ENCODE results near the gene PLEK. TPM values are rescaled to one million over a fixed set of nuclear protein-coding genes. Genes with fewer than 3 reads are reported as not detected.

PLEK gene
- total RNA-seq, 3 donors from 2014 or later = 3.6 to 20.5 (median 11.7) TPM

- Histone ChIP-seq H3K9me3 (no peaks in the 10 kb centered on the region), H3K4me1 (no peaks in the 10 kb centered on the region), H3K27ac (no peak overlapping the region), H3K4me3 (no peak overlapping the region), H3K36me3 (no peaks in the 10 kb centered on the region), H3K27me3 (no peaks in the 10 kb centered on the region)
- intact Hi-C loops (cut with DNase I; ENCODE audit: low total_unique reads) = no loop called here
- TF ChIP-seq POLR2A (IDR thresholded peaks at IDR 0.05) (no peak), POLR2AphosphoS5 (IDR thresholded peaks at IDR 0.05) (no peak)
- TF ChIP-seq, protein P1, sequence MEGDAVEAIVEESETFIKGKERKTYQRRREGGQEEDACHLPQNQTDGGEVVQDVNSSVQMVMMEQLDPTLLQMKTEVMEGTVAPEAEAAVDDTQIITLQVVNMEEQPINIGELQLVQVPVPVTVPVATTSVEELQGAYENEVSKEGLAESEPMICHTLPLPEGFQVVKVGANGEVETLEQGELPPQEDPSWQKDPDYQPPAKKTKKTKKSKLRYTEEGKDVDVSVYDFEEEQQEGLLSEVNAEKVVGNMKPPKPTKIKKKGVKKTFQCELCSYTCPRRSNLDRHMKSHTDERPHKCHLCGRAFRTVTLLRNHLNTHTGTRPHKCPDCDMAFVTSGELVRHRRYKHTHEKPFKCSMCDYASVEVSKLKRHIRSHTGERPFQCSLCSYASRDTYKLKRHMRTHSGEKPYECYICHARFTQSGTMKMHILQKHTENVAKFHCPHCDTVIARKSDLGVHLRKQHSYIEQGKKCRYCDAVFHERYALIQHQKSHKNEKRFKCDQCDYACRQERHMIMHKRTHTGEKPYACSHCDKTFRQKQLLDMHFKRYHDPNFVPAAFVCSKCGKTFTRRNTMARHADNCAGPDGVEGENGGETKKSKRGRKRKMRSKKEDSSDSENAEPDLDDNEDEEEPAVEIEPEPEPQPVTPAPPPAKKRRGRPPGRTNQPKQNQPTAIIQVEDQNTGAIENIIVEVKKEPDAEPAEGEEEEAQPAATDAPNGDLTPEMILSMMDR (IDR thresholded peaks at IDR 0.05) = no peak
- no peak for DNase-seq (ENCODE audit: low spot score in 2 of 2)
These were observed 14.2 kb downstream of the PLEK start for GRCh38 chr2:68379184-68379708.

- no peak overlapping the region for H3K27ac ChIP-seq
- no peak overlapping the region for H3K4me3 ChIP-seq
- no peak for DNase-seq (ENCODE audit: low spot score in 2 of 2)
- TF ChIP-seq POLR2A (IDR thresholded peaks at IDR 0.05) = no peak
- TF ChIP-seq, protein P1 (IDR thresholded peaks at IDR 0.05) = no peak
- TF ChIP-seq POLR2AphosphoS5 (IDR thresholded peaks at IDR 0.05) = no peak
- intact Hi-C loops (cut with DNase I; ENCODE audit: low total_unique reads) = no loop called here
- no peaks in the 10 kb centered on the region for H3K4me1 ChIP-seq
- H3K9me3 ChIP-seq = no peaks in the 10 kb centered on the region
- no peaks in the 10 kb centered on the region for H3K27me3 ChIP-seq
- no peaks in the 10 kb centered on the region for H3K36me3 ChIP-seq
These were observed 18.7 kb downstream of the PLEK start for GRCh38 chr2:68383778-68384177.

DNA sequence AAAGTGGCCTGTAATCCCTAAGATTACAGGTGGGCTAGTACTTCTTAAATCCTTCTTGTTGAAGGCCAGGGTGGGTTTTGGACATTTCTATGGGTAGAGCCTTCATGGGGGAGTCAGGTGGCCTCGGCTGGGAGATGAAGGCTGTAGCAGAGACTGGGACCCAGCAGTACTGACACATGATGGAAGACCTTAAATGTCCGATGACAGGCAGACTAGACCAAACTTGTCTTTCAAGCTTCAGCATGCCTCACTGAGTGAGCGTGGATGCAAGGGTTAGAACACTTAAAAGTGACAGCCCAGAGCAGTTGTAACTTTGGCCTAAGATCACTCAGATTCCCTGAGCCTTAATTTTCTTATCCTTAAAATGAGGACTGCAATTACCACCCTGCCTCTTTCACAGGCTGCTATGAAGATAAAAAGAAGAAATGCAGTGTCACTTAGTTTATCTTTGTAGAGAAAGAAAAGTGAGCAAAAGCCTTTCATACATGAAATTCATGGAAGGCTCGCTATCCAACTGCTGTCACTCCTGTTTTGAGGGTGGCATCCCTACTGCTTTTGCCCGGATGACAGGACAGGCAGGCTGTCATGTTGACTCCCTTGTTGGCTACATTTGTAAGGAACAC lies 19.5 kb downstream of the PLEK start:
- H3K27ac ChIP-seq = no peak overlapping the region
- no peaks in the 10 kb centered on the region for H3K27me3 ChIP-seq
- DNase-seq (ENCODE audit: low spot score in 2 of 2) = no peak
- H3K4me3 ChIP-seq = no peak overlapping the region
- intact Hi-C loops (cut with DNase I; ENCODE audit: low total_unique reads) = no loop called here
- H3K4me1 ChIP-seq = no peaks in the 10 kb centered on the region
- no peaks in the 10 kb centered on the region for H3K36me3 ChIP-seq
- TF ChIP-seq, protein P1 (IDR thresholded peaks at IDR 0.05) = no peak
- TF ChIP-seq POLR2AphosphoS5 (IDR thresholded peaks at IDR 0.05) (no peak), POLR2A (IDR thresholded peaks at IDR 0.05) (no peak)
- H3K9me3 ChIP-seq = no peaks in the 10 kb centered on the region

DNA sequence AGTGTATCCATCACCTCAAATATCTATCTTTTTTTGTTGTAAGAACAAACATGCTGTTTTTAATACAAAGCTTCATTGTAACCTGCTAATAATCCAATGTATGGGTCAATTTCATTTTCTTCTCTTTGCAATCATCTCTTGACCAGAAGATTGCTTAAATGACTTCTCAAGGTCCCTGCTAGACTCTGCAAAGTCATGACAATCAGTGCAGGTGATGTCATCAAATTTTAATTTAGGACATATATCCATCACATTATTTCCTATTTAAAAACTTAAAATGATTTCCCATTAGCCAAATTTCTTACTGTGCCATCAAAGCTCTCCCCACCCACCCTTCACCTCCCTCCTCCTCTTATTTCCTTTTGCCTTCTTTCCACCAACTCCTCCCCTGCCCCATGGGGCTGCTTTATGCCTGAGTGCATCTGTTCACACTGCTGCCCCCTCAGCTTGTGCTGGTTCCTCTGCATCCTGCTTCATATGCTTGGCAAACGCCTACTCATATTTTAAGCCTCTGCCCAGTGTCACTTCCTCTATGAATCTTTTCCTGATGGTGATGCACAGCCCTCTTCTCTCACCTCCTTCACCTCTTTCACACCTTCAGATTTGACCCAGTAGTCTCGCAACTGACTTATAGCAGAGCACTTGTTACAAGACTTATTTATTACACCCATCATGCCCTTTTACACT lies 20.3 kb downstream of the PLEK start:
- no peaks in the 10 kb centered on the region for H3K27me3 ChIP-seq
- no peak for TF ChIP-seq POLR2A (IDR thresholded peaks at IDR 0.05)
- no peak for TF ChIP-seq POLR2AphosphoS5 (IDR thresholded peaks at IDR 0.05)
- TF ChIP-seq, protein P1 (IDR thresholded peaks at IDR 0.05) = no peak

DNA sequence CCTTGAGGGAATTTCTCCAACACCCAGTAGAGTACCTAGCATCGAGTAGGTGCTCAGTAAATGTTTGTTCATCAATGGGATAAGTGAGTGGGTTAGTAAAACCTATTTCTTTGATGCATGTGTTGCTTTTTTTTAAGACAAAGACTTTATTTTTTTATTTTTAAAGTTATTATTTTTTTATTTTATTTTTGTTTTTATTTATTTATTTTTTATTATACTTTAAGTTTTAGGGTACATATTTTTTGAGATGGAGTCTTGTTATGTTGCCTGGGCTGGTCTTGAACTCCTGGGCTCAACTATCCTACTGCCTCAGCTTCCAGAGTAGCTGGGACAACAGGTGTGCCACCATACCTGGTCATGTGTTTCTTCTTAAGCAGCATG lies 20.8 kb downstream of the PLEK start:
- TF ChIP-seq POLR2AphosphoS5 (IDR thresholded peaks at IDR 0.05) (no peak), POLR2A (IDR thresholded peaks at IDR 0.05) (no peak)
- intact Hi-C loops (cut with DNase I; ENCODE audit: low total_unique reads) = no loop called here
- Histone ChIP-seq H3K36me3 (no peaks in the 10 kb centered on the region), H3K4me3 (no peak overlapping the region), H3K27ac (no peak overlapping the region), H3K4me1 (no peaks in the 10 kb centered on the region), H3K27me3 (no peaks in the 10 kb centered on the region), H3K9me3 (no peaks in the 10 kb centered on the region)
- no peak for DNase-seq (ENCODE audit: low spot score in 2 of 2)

More for the DNA sequence above, 20.3 kb downstream of the PLEK start:
- intact Hi-C loops (cut with DNase I; ENCODE audit: low total_unique reads) = no loop called here
- H3K4me3 ChIP-seq = no peak overlapping the region
- no peak overlapping the region for H3K27ac ChIP-seq
- H3K36me3 ChIP-seq = no peaks in the 10 kb centered on the region
- H3K4me1 ChIP-seq = no peaks in the 10 kb centered on the region
- H3K9me3 ChIP-seq = no peaks in the 10 kb centered on the region
- no peak for DNase-seq (ENCODE audit: low spot score in 2 of 2)
